Stimulated activated CD4-positive, alpha-beta T cell treated with anti-CD3 and anti-CD28 coated beads, TNF-alpha, amount 100 ng/mL, for 1 hour (primary cell): Measurements from ENCODE around the gene IL1R2.

Experiments used
- DNase-seq, 3 donors: peaks; one replicate each; pipeline ENCODE4 v3.0.0-alpha.2; 2020; ENCODE audit warnings: low read depth in 3 of 3, low spot score in 1 of 3

IL1R2 gene

GRCh38 chr2:101991721-101992145 lies at the start of gene IL1R2:
IL1R2 (plus strand) TSS chr2:101991960; CDS start chr2:102008576, 16,616 bp downstream.
- no peak for DNase-seq

- no peak for DNase-seq
Observed at GRCh38 chr2:101942851-101943250, 48.9 kb upstream of the IL1R2 start.

GRCh38 chr2:101946372-101947039 lies 45.3 kb upstream of the IL1R2 start:
- DNase-seq: no peak

- DNase-seq: no peak
Observed at GRCh38 chr2:101947374-101947773, 44.4 kb upstream of the IL1R2 start.

- no peak for DNase-seq
Observed at GRCh38 chr2:101948625-101949155, 43.1 kb upstream of the IL1R2 start.

GRCh38 chr2:101949304-101949703 lies 42.5 kb upstream of the IL1R2 start:
- DNase-seq: no peak

- no peak for DNase-seq
Observed at GRCh38 chr2:101951296-101951695, 40.5 kb upstream of the IL1R2 start.

GRCh38 chr2:101952551-101952950 lies 39.2 kb upstream of the IL1R2 start:
- no peak for DNase-seq

- DNase-seq: no peak
Observed at GRCh38 chr2:101956465-101957438, 35.0 kb upstream of the IL1R2 start.

GRCh38 chr2:101958061-101958460 lies 33.7 kb upstream of the IL1R2 start:
- no peak for DNase-seq

- no peak for DNase-seq
Observed at GRCh38 chr2:101960819-101961337, 30.9 kb upstream of the IL1R2 start.

GRCh38 chr2:101961338-101962191 lies 30.2 kb upstream of the IL1R2 start:
- no peak for DNase-seq

- no peak for DNase-seq
Observed at GRCh38 chr2:101962309-101962708, 29.5 kb upstream of the IL1R2 start.

- no peak for DNase-seq
Observed at GRCh38 chr2:101963198-101963597, 28.6 kb upstream of the IL1R2 start.

- no peak for DNase-seq
Observed at GRCh38 chr2:101967826-101968513, 23.8 kb upstream of the IL1R2 start.

GRCh38 chr2:101969723-101970122 lies 22.0 kb upstream of the IL1R2 start:
- DNase-seq: no peak

GRCh38 chr2:101970901-101971300 lies 20.9 kb upstream of the IL1R2 start:
- DNase-seq: no peak

- no peak for DNase-seq
Observed at GRCh38 chr2:101971836-101972235, 19.9 kb upstream of the IL1R2 start.

- DNase-seq: no peak
Observed at GRCh38 chr2:101972621-101973434, 18.9 kb upstream of the IL1R2 start.
